ENCODE data around the gene TNFRSF21. TPM values are rescaled to one million over a fixed set of nuclear protein-coding genes. Genes with fewer than 3 reads are reported as not detected.

Gene TNFRSF21
- total and polyA plus RNA-seq, 10 of the 15 experiments (the other 5 are each of a cell fraction or from before 2014, with no cell fraction given) = 0.09 to 1.0 (median 0.27) TPM

DNA sequence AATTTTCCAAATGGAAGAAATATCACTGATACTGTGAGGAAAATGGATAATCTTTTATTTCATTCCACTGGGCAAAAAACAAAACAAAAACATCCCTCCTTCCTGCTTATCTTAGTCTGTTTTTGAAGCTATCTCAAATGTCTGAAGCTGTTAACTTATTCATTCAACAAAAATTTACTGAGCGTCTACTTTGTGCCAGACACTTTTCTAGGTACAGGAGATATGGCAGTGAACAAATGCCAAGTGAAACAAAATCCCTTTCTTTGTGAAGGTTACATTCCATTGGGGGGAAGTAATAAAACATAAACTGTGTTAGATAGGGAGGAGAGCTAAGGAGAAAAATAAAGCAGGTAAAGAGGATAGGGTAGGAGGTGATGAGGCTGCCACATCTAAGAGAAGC lies 47.5 kb downstream of the TNFRSF21 start:
- 0 out of 4 replicates have a peak, but pooled peaks cover 0 to 2% of the 10 kb centered on the region in 2 experiments for H3K27me3 ChIP-seq (replicated peaks in 1 of 2; ENCODE audit: control insufficient read depth in 2 of 2, insufficient read depth in 2 of 2, low read length in 1 of 2)
- H3K27ac ChIP-seq (ENCODE audit: control insufficient read depth, insufficient read depth) = no peak overlapping the region
- H3K9me3 ChIP-seq (replicated peaks; ENCODE audit: control insufficient read depth, insufficient read depth, low read length) = no peaks in the 10 kb centered on the region
- no peak overlapping the region for H3K4me2 ChIP-seq (ENCODE audit: control insufficient read depth, insufficient read depth)
- in situ Hi-C loops (cut with MboI) (no loop called here), intact Hi-C loops (cut with micrococcal nuclease; ENCODE audit: unreplicated experiment) (no loop called here)
- no peak overlapping the region for H3K4me3 ChIP-seq
- RAD21 ChIA-PET (ENCODE audit: unreplicated experiment) = no interaction called here
- H3K79me2 ChIP-seq (ENCODE audit: control insufficient read depth, insufficient read depth, low read length) = no peaks in the 10 kb centered on the region
- H3K4me1 ChIP-seq (ENCODE audit: control insufficient read depth, insufficient read depth, low read length) = no peaks in the 10 kb centered on the region
- no peak for ATAC-seq
- BruUV-seq (replicated peaks) = no TSS peak
- POLR2A ChIA-PET = no interaction called here
- DNase-seq (ENCODE audit: low read depth, low spot score) = no peak
- H4K20me1 ChIP-seq (ENCODE audit: control insufficient read depth, insufficient read depth) = no peaks in the 10 kb centered on the region
- CTCF ChIA-PET = interaction anchor here (2.7 kb wide), 1 partner anchor 10 kb away, joined by 7 read pairs; no protein-coding TSS in a partner anchor
- SMC1A ChIA-PET (ENCODE audit: uncharacterized antibody, unreplicated experiment) = interaction anchor here (1.4 to 1.8 kb wide), 2 partner anchors 11 to 15 kb away, joined by 3 to 4 read pairs; no protein-coding TSS in a partner anchor
- no peaks in the 10 kb centered on the region for H3K36me3 ChIP-seq (ENCODE audit: control insufficient read depth in 2 of 2, insufficient read depth in 2 of 2, low read length in 1 of 2)
- no peak overlapping the region for H2AFZ ChIP-seq (ENCODE audit: control insufficient read depth, low read depth, low read length)
- TF ChIP-seq CEBPZ (IDR thresholded peaks at IDR 0.05; ENCODE audit: low read depth, low read length) (no peak), HDAC6 (IDR thresholded peaks at IDR 0.05; ENCODE audit: unreplicated experiment) (no peak), PRDM15 (CRISPR knock-in tag; IDR thresholded peaks at IDR 0.05) (no peak), PAX8 (IDR thresholded peaks at IDR 0.05) (no peak)
- 59% methylated on average over 1 of the region's 1 CpG for WGBS (ENCODE audit: insufficient coverage, insufficient replicate concordance, low lambda C conversion rate, missing lambda C conversion rate)
- no peak overlapping the region for H3K9ac ChIP-seq (ENCODE audit: control insufficient read depth, insufficient read depth, low read length)
- no peak for FAIRE-seq
